NCI-H1436 (cell line): ENCODE results near the gene BNC2.

ENCODE experiments used
- DNase-seq: peaks from one replicate; lab custom pipeline; 2025; lab: John Stamatoyannopoulos, UW

The BNC2 gene

DNA sequence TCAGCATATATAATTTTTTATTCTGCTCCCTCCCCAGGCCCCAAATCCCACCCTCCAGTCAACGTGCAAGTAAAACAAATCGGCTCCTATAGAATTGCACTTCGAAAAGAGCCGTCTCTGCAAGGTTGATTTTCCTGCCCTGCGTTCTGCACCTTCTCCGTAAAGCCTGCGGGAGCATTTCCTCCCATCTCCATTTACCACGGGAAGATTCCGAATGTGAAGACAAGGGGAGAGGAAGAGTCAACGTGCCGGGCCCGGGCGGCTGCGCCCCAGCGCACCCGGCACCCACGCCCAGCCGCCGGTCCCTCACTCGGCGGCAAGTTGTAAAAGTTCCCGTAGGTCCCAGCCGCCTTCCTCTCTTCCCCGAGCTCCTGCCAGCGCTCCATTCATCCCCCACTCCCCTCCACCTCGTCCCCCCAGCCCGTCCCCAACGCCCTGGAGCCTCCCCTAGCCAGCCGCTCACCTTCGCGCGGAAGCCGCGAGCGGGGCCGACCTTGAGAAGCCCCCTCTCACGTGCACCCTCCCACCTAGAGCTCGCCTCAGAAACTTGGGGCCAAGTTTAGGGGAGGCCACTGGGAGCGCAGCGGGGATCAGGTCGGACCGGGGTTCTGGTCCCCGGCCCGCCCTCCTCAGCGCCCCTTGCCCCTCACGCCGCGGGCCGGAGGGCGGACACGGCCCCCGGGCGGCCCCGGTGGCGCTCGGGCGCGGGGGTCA lies 431 bp downstream of the BNC2 start:
- no peak for DNase-seq

DNA sequence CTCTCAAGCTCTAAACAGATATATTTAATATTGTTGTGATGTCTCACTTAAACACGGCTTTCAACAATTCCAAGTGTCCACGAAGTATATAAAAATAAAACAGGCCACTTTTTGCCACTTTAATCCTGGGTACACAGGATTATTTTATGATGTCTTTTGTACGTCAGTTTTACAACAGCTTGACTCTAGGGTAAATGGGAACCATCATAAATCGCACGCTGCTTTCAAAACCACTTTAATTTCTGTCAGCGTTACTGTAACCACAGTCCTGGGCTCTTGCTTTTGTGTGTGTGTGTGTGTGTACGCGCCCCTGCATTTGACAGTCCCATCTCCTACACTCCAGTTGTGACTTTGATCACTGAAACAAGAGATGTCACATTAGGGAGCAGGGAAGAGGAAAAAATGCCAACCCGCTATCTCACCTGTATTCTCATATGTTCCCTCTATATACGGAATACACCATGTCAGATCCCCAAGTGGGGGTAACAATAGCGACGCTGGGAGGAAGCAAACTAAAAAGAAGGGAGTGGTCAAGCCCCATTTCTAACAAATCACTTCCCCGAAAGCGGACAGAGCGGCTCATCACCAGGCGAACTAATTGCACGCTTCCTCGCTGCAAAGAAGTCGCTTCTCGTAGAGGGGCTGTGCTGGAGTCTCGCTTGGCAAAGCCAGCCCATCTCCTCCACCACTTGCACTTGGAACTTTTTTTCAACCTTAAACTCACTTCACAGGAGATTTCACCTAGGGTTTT lies 1.2 kb downstream of the BNC2 start:
- DNase-seq: no peak

DNA sequence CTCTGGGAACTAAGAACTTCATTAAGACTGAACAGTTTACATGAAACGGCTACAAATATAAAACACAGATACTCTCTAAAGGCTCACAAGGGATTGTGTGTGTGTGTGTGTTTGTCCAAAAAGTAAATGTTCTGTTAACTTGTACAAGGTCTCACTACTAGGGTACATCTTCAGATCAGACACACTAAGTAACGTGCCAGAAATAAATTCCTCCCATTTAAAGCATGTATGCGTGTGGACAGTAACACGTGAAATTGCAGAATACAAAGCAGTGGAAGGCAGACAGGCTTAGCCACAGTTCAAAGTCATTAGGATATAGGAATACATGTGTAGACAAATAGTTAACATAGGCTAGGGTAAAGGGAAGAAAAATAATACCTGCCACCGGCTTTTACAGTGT lies 1.8 kb downstream of the BNC2 start:
- DNase-seq: no peak

GRCh38 chr9:16867576-16868311 lies 2.7 kb downstream of the BNC2 start:
- DNase-seq: no peak

- no peak for DNase-seq
Observed at GRCh38 chr9:16866587-16866986, 3.9 kb downstream of the BNC2 start.

GRCh38 chr9:16864649-16865434 lies 5.6 kb downstream of the BNC2 start:
- no peak for DNase-seq

GRCh38 chr9:16848179-16848578 lies 22.3 kb downstream of the BNC2 start:
- DNase-seq: no peak

DNA sequence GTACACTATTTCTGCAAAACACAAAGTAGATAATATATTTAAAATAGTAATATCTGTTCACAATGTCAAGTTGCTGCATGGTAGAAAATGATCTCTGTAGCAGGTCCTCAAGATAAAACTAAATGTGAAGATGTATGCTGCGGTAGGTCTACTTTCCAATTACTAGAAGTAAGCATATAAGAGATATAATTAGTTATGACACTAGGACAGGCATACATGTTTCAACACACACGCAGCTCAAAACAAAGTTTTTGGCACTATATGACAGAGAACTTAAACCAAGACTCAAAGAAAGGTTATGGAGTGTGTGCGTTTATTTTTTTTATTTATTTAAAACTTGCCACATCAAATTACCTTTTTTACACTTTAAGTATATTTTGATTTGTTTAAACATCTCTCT lies 23.5 kb downstream of the BNC2 start:
- no peak for DNase-seq

DNA sequence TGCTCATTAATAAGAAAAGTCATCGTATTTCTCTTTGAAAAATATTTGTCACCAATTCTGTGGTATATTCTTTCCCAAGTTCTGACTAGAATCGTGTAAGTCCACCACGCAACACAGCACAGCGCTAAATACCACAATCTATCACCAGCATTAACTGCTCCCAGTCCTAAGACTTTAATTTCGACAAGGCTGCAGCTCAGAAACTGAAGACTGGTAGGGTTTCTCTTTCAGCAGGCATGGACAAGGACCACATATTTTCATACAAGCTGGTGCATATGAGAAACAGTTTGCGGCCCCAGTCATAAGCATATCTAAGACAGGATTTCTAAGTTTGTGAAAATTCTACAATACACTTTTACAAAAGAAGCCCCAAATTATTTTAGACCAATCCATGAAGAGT lies 24.1 kb downstream of the BNC2 start:
- no peak for DNase-seq

- no peak for DNase-seq
Observed at GRCh38 chr9:16834817-16835216, 35.7 kb downstream of the BNC2 start.

- no peak for DNase-seq
Observed at GRCh38 chr9:16833296-16833835, 37.1 kb downstream of the BNC2 start.

DNA sequence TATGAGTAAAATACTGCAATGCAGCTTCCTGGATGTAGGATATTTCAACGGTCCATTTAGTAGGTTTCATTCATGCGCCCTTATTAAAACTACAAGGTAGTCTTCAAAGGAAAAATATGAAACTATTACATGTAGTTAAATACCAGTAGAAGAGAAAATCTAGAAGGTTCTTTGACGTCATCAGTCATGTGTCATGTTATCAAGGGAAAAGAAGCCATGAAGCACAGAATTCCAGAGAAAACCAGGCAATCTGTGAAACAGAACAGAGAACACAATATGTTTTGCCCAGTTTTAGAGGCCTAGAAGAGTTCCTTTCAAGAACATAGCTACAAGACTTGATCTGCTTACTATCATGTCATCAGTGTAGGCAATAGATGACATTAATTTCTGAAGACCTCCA lies 38.4 kb downstream of the BNC2 start:
- no peak for DNase-seq

DNA sequence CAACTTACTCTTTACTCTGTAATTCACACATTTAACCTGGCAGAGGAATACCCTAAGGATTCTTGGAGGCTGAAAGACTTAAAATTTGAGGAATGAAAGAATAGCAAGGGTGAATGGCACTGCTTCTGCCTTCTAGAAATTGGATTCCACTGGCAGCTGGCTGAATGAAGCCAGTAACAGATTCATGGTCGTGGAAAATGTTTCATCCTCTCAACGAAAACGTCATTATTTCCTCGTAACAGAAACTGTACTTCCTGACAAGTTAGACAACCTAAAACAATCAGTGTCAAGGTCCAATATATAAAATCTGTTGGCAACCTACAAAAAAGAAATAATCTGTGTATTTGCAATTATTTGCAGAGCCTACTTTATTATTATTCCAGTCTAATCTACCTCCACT lies 39.7 kb downstream of the BNC2 start:
- DNase-seq: no peak

DNA sequence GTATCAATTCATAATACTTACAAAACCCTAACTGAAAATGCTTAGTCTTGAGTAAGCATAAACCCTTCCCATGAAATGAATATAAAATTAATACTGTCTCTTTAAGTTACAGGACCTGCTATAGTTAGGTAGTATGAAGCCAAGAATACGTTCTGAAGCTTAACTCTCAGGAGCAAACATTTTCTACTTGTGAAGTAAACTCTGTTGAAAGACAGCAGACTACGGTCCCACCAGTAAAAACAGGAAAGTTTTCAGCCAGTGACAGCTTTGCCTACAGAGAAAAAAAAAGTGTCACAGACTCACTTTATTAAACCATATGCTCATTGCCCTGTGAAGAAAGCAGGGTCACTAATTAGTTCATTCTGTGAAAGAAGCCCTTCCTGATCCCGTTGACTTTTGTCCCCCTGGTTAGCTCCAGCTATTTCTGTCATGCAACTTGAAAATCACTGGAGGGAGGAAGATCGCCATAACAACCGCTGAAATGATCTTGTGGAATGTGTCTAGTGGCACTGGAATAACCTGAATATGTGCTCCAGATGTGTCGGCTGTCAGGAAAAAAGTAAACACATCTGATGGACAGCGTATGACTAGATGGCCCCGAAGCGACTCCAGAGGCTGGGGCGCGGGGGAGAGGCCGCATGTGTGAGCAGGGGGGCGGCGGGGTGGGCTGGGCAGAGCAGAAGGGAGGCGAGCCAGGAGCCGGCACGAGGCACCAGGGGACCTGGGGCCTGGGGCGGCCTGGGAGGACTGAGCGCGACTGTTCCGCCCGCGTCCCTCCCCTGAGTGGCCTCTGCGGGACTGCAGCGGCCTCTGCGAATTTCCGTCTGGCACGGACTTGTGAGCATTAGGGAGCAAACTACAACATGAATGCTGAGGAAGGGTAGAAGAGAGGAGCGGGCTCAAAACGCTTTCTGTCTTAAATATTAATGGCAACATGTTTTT lies 41.9 kb downstream of the BNC2 start:
- DNase-seq: no peak

DNA sequence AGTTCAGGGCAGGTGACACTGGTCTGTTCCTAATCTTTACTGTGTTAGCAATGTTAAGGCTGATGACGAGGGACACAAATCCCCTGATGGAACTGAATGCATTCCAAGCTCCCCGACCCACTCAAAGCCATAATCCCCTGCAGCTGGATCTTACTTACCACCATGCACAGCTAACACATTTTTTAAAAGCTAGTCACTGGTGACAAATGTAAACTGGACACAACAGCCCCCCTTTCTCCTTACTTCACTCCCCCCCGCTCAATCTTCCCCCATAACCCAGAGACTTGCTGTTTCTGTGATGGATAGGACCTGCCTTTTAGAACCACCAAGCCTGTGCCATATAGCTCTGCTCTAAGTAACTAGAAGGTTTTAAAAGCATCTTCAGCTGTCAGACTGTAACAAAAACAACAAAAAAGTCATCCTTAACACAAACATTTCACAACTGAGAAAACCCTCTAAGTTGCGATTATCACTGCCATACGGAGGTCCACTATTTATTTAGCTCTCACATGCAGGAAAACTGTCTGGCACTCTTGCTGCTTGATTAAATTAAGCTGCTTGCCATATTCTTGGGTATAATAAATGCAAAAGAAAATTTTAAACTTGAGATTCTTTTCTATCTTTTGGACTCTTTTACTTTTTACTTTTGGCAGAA lies 44.4 kb downstream of the BNC2 start:
- DNase-seq: no peak

DNA sequence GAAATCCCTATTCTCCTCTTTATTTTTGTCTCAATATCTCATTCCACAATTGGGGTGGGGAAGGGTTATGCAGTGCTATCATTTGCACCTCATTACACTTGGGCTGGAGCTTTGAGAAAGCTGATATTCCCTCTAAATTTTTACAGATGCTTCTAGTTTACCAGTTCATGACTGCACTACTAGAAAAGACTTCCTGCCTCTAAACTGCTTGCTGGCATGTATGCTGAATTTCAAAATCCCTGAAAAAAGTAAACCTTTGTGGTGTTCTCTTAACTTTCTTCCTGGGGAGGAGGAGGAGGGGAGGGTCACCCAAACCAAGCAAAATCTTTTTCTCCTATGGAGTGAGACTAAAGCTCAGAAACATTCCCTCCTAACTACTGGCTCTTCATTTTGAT lies 45.1 kb downstream of the BNC2 start:
- no peak for DNase-seq

DNA sequence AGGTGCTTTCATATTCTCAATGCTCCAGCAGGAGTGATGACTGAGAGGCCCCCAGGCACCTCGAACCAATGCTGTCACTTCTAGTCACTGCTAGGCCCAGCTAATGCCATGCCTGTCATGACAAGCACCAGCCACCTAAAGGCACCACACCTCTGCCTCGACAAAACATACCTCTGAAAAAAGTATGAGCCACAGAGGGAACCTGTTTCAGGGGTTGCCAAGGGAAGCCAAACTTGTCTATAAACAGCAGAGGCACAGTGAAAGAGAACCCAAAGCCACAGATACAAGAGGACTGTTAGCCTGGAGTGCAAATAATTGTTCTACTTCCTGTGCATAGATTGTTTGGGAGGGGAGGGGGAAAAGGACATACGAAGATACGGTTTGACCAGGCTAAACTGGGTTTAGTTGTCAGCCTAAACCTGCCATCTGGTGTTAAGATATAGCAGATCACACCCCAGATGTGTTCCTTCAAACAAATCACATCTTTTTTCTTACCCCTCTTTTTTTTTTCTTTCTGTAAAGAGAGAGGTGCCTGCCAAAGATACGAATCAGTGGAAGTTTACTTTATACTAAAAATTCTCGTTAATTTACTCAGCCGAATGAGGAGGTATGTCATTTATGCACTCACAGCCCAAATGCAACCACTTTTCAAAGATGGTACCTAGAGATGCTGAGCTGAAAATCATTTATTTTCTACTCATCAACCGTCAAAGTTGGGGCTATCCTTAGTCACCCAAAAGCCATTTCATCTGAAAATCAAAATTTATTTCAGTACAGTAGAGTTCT lies 45.7 kb downstream of the BNC2 start:
- DNase-seq: peak; percentile 36

DNA sequence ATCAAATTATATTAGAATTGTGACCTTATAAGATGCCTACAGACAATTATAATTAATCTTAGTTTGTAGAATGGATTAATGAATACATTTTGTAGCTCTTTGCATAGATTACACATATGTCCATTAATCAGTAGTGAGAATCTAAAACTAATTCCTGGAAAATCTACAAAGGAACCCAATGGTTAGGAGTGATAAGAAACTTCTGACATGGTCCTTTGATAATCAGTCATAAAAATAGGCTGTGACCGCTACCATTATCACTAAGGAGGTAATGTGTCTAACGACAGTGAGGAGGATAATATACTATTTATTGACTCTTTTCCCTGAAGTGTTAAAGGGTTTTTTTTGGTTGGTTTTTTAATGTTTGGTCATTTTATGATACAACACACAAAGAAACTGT lies 46.6 kb downstream of the BNC2 start:
- DNase-seq: no peak

DNA sequence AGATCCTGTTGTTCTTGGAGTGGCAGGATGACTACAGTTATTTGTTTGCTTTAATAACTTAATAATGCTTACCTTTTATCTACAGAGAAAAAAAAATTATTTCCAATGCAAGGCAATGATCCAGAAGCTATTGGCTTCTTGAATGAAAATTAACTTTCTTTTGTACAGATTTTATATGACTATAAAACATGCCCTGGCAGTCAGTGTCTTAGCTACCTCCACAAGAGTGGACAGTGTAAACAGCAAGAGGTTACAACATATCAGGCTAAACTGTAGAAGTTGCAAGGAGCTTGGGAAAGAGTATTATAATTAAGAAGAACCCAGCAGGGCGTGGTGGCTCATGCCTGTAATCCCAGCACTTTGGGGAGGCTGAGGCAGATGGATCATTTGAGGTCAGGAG lies 49.1 kb downstream of the BNC2 start:
- DNase-seq: no peak

- DNase-seq: no peak
Observed at GRCh38 chr9:16817514-16817913, 53.0 kb downstream of the BNC2 start.
